ENCODE results near the gene PRPF40A. TPM values are rescaled to one million over a fixed set of nuclear protein-coding genes. Genes with fewer than 3 reads are reported as not detected.

PRPF40A gene
- total RNA-seq, 4 donors from 2014 or later, result 66.4 to 109 (median 82.8) TPM

DNA sequence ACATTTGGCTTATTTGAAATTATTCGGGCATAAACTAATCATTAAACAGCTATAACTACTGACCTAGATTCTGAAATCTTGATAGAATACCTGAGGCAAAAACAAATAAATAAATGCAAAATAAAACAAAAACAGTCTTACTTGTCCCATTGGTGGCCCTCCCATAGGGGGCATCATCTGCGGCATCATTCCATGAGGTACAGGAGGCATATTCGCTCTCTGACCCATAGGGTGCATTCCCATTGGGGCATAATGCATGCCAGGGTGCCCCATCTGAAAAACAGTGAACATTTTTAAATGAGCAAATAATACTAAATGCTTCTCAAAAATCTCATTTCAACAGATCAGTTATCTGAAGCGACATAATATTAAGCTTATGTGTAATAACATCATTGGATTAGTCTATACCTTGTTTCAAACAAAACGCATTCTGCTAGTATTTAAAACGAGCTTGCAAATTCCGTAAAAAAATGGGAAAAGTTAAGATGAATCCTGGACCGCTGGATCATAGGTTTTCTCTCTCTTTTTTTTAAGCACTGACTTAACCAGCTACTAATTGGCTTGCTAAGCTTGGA lies 1.3 kb downstream of the PRPF40A start:
- H3K27ac ChIP-seq, result no peak overlapping the region
- H3K4me3 ChIP-seq, result peak overlapping the region; percentile 72
- 25% methylated on average over 8 of the region's 8 CpGs for WGBS
- DNase-seq (ENCODE audit: low spot score in 2 of 2), result no peak
- TF ChIP-seq POLR2AphosphoS5 (IDR thresholded peaks at IDR 0.05), result no peak
- TF ChIP-seq, protein P1, sequence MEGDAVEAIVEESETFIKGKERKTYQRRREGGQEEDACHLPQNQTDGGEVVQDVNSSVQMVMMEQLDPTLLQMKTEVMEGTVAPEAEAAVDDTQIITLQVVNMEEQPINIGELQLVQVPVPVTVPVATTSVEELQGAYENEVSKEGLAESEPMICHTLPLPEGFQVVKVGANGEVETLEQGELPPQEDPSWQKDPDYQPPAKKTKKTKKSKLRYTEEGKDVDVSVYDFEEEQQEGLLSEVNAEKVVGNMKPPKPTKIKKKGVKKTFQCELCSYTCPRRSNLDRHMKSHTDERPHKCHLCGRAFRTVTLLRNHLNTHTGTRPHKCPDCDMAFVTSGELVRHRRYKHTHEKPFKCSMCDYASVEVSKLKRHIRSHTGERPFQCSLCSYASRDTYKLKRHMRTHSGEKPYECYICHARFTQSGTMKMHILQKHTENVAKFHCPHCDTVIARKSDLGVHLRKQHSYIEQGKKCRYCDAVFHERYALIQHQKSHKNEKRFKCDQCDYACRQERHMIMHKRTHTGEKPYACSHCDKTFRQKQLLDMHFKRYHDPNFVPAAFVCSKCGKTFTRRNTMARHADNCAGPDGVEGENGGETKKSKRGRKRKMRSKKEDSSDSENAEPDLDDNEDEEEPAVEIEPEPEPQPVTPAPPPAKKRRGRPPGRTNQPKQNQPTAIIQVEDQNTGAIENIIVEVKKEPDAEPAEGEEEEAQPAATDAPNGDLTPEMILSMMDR (IDR thresholded peaks at IDR 0.05), result peak; percentile 8 to 25
- H3K27me3 ChIP-seq, result no peaks in the 10 kb centered on the region
- peaks cover 6% of the 10 kb centered on the region for H3K36me3 ChIP-seq
- peaks cover 47% of the 10 kb centered on the region for H3K4me1 ChIP-seq
- no peaks in the 10 kb centered on the region for H3K9me3 ChIP-seq

DNA sequence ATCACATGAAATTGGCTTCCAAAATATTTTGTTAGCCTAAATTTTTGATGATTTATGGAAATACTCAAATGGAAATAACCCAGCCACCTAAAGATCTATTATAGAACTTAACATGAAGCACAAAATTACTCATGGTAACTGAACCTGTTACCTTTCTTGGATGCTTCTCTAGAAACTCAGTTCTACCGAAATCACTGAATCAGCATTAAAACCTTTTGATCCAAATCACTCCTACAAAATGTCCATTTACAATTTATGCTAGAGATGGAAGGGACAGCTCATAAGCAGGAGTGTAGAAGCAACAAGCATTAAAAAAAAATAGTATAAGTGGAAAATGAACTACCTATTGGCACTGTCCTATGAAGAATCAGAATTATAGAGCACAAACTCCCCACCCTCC lies 2.1 kb downstream of the PRPF40A start:
- Histone ChIP-seq H3K4me1 (peaks cover 39% of the 10 kb centered on the region), H3K4me3 (no peak overlapping the region), H3K36me3 (peaks cover 10% of the 10 kb centered on the region), H3K27ac (no peak overlapping the region), H3K9me3 (no peaks in the 10 kb centered on the region), H3K27me3 (no peaks in the 10 kb centered on the region)
- DNase-seq (ENCODE audit: low spot score in 2 of 2), result no peak
- TF ChIP-seq EP300 (IDR thresholded peaks at IDR 0.05), result no peak
- TF ChIP-seq, protein P1 (IDR thresholded peaks at IDR 0.05), result no peak
- no peak for TF ChIP-seq POLR2A (IDR thresholded peaks at IDR 0.05)
- no peak for TF ChIP-seq POLR2AphosphoS5 (IDR thresholded peaks at IDR 0.05)
- WGBS, result 82% methylated on average over 1 of the region's 1 CpG

DNA sequence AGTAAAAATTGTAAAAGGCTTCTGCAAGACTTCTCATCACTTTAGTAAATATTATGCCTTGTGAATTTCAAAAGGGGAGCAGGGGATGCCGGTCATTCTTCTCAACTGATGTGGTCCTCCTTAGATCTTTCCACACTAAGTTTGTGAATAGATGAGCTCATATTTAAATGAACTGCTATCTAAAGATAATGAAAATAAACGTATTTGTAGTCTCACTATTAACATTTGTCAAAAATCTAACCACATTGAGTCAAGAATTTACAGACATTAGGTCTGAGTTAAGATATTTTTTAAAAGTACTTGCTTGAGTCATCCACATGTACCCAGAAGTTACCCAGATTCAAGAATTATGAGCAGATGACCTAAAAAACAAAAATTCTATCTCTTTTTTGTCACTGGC lies 6.5 kb downstream of the PRPF40A start:
- Histone ChIP-seq H3K36me3 (peaks cover 23% of the 10 kb centered on the region), H3K9me3 (no peaks in the 10 kb centered on the region), H3K4me1 (peaks cover 25% of the 10 kb centered on the region), H3K27ac (no peak overlapping the region), H3K4me3 (no peak overlapping the region), H3K27me3 (no peaks in the 10 kb centered on the region)
- no peak for DNase-seq (ENCODE audit: low spot score in 2 of 2)
- 73% methylated on average over 2 of the region's 2 CpGs for WGBS
- TF ChIP-seq POLR2A (IDR thresholded peaks at IDR 0.05), result no peak
- no peak for TF ChIP-seq POLR2AphosphoS5 (IDR thresholded peaks at IDR 0.05)
- TF ChIP-seq, protein P1 (IDR thresholded peaks at IDR 0.05), result no peak
- no peak for TF ChIP-seq EP300 (IDR thresholded peaks at IDR 0.05)

DNA sequence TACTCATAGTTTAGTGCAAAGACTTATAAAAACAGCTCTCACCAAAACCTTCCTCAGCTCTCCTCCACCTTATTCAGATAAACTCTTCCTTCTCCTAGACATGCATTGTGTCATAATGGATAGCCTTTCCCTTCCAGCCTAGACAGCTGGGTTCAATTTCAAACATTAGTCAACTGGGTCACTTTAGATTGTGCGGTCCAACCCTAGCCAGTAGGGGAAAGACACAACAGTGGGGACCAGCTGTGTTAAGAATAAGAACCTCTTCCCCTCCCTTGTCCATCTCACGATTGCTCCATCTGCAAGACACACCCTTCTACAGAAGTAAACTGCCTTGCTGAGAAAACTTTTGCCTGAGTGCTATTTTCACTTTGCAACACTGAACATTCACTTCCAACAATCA lies 8.5 kb downstream of the PRPF40A start:
- Histone ChIP-seq H3K27ac (no peak overlapping the region), H3K27me3 (no peaks in the 10 kb centered on the region), H3K36me3 (peaks cover 23% of the 10 kb centered on the region), H3K9me3 (no peaks in the 10 kb centered on the region), H3K4me1 (peaks cover 10% of the 10 kb centered on the region), H3K4me3 (no peak overlapping the region)
- TF ChIP-seq POLR2A (IDR thresholded peaks at IDR 0.05) (no peak), POLR2AphosphoS5 (IDR thresholded peaks at IDR 0.05) (no peak)
- TF ChIP-seq, protein P1 (IDR thresholded peaks at IDR 0.05), result no peak
- 94% methylated on average over 2 of the region's 2 CpGs for WGBS
- no peak for DNase-seq (ENCODE audit: low spot score in 2 of 2)

DNA sequence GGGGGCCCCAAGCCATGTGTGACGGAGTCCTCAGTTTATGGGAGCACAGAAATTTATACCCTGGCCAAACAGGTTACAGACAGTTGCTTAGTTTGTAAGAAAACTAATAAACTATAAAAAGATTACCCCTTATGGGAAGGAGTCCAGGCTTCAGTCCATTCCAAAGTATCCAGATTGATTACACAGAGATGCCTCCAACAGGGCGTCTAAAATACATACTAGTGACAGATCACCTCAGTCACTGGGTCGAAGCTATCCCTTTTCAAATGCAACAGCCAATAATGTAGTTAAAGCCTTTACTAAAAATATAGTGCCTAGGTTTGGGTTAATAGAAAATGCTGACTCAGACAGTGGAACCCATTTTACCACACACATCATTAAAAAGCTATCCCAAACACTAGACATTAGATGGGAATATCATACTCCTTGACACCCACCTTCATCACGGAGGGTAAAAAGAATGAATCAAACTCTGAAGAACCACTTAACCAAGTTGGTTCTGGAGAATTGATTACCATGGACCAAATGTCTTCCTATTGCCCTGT lies 10.7 kb downstream of the PRPF40A start:
- Histone ChIP-seq H3K27me3 (no peaks in the 10 kb centered on the region), H3K4me1 (peaks cover 6% of the 10 kb centered on the region), H3K4me3 (no peak overlapping the region), H3K9me3 (no peaks in the 10 kb centered on the region), H3K27ac (no peak overlapping the region), H3K36me3 (peaks cover 23% of the 10 kb centered on the region)
- no peak for TF ChIP-seq POLR2AphosphoS5 (IDR thresholded peaks at IDR 0.05)
- TF ChIP-seq, protein P1 (IDR thresholded peaks at IDR 0.05), result no peak
- TF ChIP-seq POLR2A (IDR thresholded peaks at IDR 0.05), result no peak
- no peak for TF ChIP-seq EP300 (IDR thresholded peaks at IDR 0.05)
- 88% methylated on average over 4 of the region's 4 CpGs for WGBS
- no peak for DNase-seq (ENCODE audit: low spot score in 2 of 2)
